Smooth muscle cell (in vitro differentiated cells): ENCODE measurements around the gene MRPS33. TPM values are rescaled to one million over a fixed set of nuclear protein-coding genes. Genes with fewer than 3 reads are reported as not detected.

Source experiments
- DNase-seq: peaks from one replicate; lab custom pipeline; 2025; ENCODE audit not compliant: unreplicated experiment; lab: John Stamatoyannopoulos, UW
- H2AFZ ChIP-seq: fragments of 200-600 bp; sonication (generic); 2 replicates; pipeline ENCODE4 v1.6.0; 2016; ENCODE audit warnings: antibody characterized with exemption, low read depth, mild to moderate bottlenecking
- H3F3A ChIP-seq: fragments of 200-600 bp; sonication (generic); 2 replicates; pipeline ENCODE4 v1.6.0; 2017; ENCODE audit warnings: antibody characterized with exemption, low read depth
- H3K27ac ChIP-seq: fragments of 200-600 bp; sonication (generic); 2 replicates; pipeline ENCODE4 v1.5.1; 2016; ENCODE audit warnings: low read depth, mild to moderate bottlenecking
- H3K27me3 ChIP-seq: fragments of 200-600 bp; sonication (generic); 2 replicates; pipeline ENCODE4 v1.6.1; 2016; ENCODE audit warnings: low read depth, mild to moderate bottlenecking
- H3K36me3 ChIP-seq: fragments of 200-600 bp; sonication (generic); 2 replicates; pipeline ENCODE4 v1.5.1; 2016; ENCODE audit warnings: low read depth
- H3K4me1 ChIP-seq: fragments of 200-600 bp; sonication (generic); 2 replicates; pipeline ENCODE4 v1.5.1; 2016; ENCODE audit warnings: low read depth
- H3K4me2 ChIP-seq: fragments of 200-600 bp; sonication (generic); 2 replicates; pipeline ENCODE4 v1.6.0; 2016; ENCODE audit warnings: mild to moderate bottlenecking
- H3K4me3 ChIP-seq: fragments of 200-600 bp; sonication (generic); 2 replicates; pipeline ENCODE4 v1.5.1; 2016; ENCODE audit warnings: mild to moderate bottlenecking
- H3K79me2 ChIP-seq: fragments of 200-600 bp; sonication (generic); 2 replicates; pipeline ENCODE4 v1.6.0; 2016; ENCODE audit warnings: low read depth, mild to moderate bottlenecking
- H3K9ac ChIP-seq: fragments of 200-600 bp; sonication (generic); 2 replicates; pipeline ENCODE4 v1.6.0; 2016; ENCODE audit warnings: low read depth
- H3K9me3 ChIP-seq: fragments of 200-600 bp; sonication (generic); replicated peaks from 2 replicates; pipeline ENCODE4 v1.5.1; 2016; ENCODE audit warnings: low read depth
- H4K20me1 ChIP-seq: fragments of 200-600 bp; sonication (generic); 2 replicates; pipeline ENCODE4 v1.6.0; 2016; ENCODE audit warnings: low read depth
- CTCF ChIP-seq: fragments of 200-600 bp; sonication (generic); IDR thresholded peaks from 2 replicates; pipeline ENCODE4 v1.5.1; 2017; ENCODE audit warnings: borderline replicate concordance, mild to moderate bottlenecking, antibody characterized with exemption; ENCODE audit not compliant: insufficient read depth, poor library complexity, severe bottlenecking
- WGBS: methylation state at CpG from one replicate; pipeline ENCODE4 v1.1.7; 2016; ENCODE audit warnings: low lambda C conversion rate; 5-methylcytosine and 5-hydroxymethylcytosine counted together
- polyA plus RNA-seq: library from polyadenylated mRNA; unstranded; fragments of >200 nt; fragmentation: Nextera tagmentation; extraction: Ambion mirVana; gene quantifications from 2 replicates; pipeline ENCODE4 v1.2.1, GENCODE V29; 2016
- total RNA-seq: library from RNA; depleted of rRNA; stranded (reverse); fragments of >200 nt; gene quantifications from 2 replicates; pipeline ENCODE4 v1.2.3, GENCODE V29; 2014

The MRPS33 gene
- total and polyA plus RNA-seq, 2 experiments from 2014 or later = 34.2 to 49.8 TPM

- WGBS = 70% methylated on average over 3 of the region's 3 CpGs
These were observed 22.3 kb downstream of the MRPS33 start for GRCh38 chr7:140992422-140992821.

GRCh38 chr7:140990193-140990962 is 24.4 kb downstream of the MRPS33 start:
- Histone ChIP-seq H3K27ac (no peak overlapping the region), H3K4me3 (no peak overlapping the region), H3K79me2 (no peaks in the 10 kb centered on the region), H3K36me3 (no peaks in the 10 kb centered on the region), H3F3A (no peaks in the 10 kb centered on the region), H4K20me1 (no peaks in the 10 kb centered on the region), H3K4me1 (no peaks in the 10 kb centered on the region), H2AFZ (no peak overlapping the region), H3K9ac (no peak overlapping the region), H3K9me3 (no peaks in the 10 kb centered on the region), H3K27me3 (no peaks in the 10 kb centered on the region), H3K4me2 (no peak overlapping the region)
- WGBS = 74% methylated on average over 4 of the region's 4 CpGs
- TF ChIP-seq CTCF = no peak
- no peak for DNase-seq

More at GRCh38 chr7:140992422-140992821, 22.3 kb downstream of the MRPS33 start:
- no peak for DNase-seq
- H3K9ac ChIP-seq = no peak overlapping the region
- H3K4me1 ChIP-seq = no peaks in the 10 kb centered on the region
- no peaks in the 10 kb centered on the region for H3K9me3 ChIP-seq
- H3K4me3 ChIP-seq = no peak overlapping the region
- no peaks in the 10 kb centered on the region for H3K79me2 ChIP-seq
- H3K27ac ChIP-seq = no peak overlapping the region
- H3K27me3 ChIP-seq = no peaks in the 10 kb centered on the region
- no peak overlapping the region for H3K4me2 ChIP-seq
- H2AFZ ChIP-seq = no peak overlapping the region
- H3F3A ChIP-seq = no peaks in the 10 kb centered on the region
- H4K20me1 ChIP-seq = no peaks in the 10 kb centered on the region
- no peaks in the 10 kb centered on the region for H3K36me3 ChIP-seq
- TF ChIP-seq CTCF = no peak

GRCh38 chr7:140989068-140989467 is 25.7 kb downstream of the MRPS33 start:
- DNase-seq = no peak
- Histone ChIP-seq H3K9me3 (no peaks in the 10 kb centered on the region), H3K79me2 (no peaks in the 10 kb centered on the region), H4K20me1 (no peaks in the 10 kb centered on the region), H2AFZ (no peak overlapping the region), H3K4me2 (no peak overlapping the region), H3K4me3 (no peak overlapping the region), H3K9ac (no peak overlapping the region), H3K36me3 (no peaks in the 10 kb centered on the region), H3K27ac (no peak overlapping the region), H3K27me3 (no peaks in the 10 kb centered on the region), H3F3A (no peaks in the 10 kb centered on the region), H3K4me1 (no peaks in the 10 kb centered on the region)
- TF ChIP-seq CTCF = no peak

- H3K4me1 ChIP-seq = no peaks in the 10 kb centered on the region
- H3K27ac ChIP-seq = no peak overlapping the region
- TF ChIP-seq CTCF = no peak
- no peak overlapping the region for H3K4me3 ChIP-seq
- DNase-seq = no peak
- H3F3A ChIP-seq = no peaks in the 10 kb centered on the region
- no peaks in the 10 kb centered on the region for H3K9me3 ChIP-seq
- no peak overlapping the region for H3K9ac ChIP-seq
- no peaks in the 10 kb centered on the region for H3K79me2 ChIP-seq
- no peak overlapping the region for H2AFZ ChIP-seq
- WGBS = 60% methylated on average over 4 of the region's 4 CpGs
- no peak overlapping the region for H3K4me2 ChIP-seq
- H3K27me3 ChIP-seq = no peaks in the 10 kb centered on the region
- no peaks in the 10 kb centered on the region for H4K20me1 ChIP-seq
- no peaks in the 10 kb centered on the region for H3K36me3 ChIP-seq
These were observed 30.9 kb downstream of the MRPS33 start for GRCh38 chr7:140983802-140984201.
